Mononuclear cell (primary cell): ENCODE data around the gene TRPV4. TPM values are rescaled to one million over a fixed set of nuclear protein-coding genes. Genes with fewer than 3 reads are reported as not detected.

Experiments used
- H3K27me3 ChIP-seq: 2 replicates; pipeline ENCODE4 v1.6.0; 2011; ENCODE audit warnings: low read length, control low read depth; ENCODE audit not compliant: insufficient read depth
- H3K4me1 ChIP-seq: 2 replicates; pipeline ENCODE4 v1.5.1; 2011; ENCODE audit warnings: mild to moderate bottlenecking, low read length, control low read depth; ENCODE audit not compliant: insufficient read depth
- H3K4me3 ChIP-seq: 2 replicates; pipeline ENCODE4 v1.5.1; 2011; ENCODE audit warnings: mild to moderate bottlenecking, low read length, moderate library complexity
- H3K9me3 ChIP-seq: 2 replicates; pipeline ENCODE4 v1.5.1; 2011; ENCODE audit warnings: low read depth, mild to moderate bottlenecking, control low read depth, low read length
- total RNA-seq: library from RNA; depleted of rRNA; stranded (reverse); fragments of >200 nt; gene quantifications from one replicate; pipeline ENCODE4 v1.2.3, GENCODE V29; 2012

The TRPV4 gene
- total RNA-seq, 1 donor, result 0.31 TPM

DNA sequence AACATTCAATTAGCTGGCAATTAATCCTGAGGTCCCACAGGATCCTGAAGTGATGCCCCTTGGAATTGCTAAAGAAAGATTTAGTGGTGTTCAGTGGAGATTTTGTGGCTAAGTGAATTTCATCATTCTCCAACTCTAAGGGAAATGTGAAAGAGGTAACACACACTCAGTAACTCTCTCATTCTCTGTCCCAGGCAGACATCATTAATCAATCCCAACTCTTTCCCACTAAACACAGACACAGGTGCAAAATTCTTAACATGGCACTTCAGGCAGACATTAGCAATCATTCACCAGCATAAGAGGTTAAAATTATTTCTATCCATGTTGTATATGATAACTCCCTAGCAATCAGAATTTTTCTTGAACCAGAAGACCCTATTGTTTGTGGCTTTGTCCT is 40.2 kb downstream of the TRPV4 start:
- Histone ChIP-seq H3K4me1 (peaks cover 3% of the 10 kb centered on the region), H3K27me3 (no peaks in the 10 kb centered on the region), H3K9me3 (no peaks in the 10 kb centered on the region), H3K4me3 (no peak overlapping the region)

DNA sequence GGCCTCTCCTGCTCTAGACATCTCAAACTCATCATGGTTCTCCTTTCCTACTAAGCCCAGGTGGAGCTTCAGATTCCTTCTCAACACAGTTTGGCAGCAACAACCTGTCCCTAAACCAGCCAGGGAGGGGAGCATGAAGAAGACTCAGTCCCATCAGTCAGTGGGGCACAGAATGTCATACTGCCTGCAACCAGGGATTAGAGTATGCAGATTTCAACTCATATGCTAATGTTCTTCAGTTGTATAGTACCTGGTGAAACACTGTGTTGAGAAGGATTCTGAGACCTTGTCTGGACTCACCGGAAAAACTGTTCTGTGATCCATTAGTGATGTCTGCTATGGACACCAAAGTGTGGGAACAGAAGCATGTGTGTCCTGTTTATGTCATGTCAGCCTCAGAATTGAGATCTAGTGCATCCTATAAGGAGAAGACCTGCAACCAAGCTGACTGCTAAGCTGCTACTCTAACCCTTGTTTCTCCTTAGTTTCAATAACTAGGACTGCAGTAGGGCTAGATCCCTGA is 43.6 kb downstream of the TRPV4 start:
- Histone ChIP-seq H3K4me3 (no peak overlapping the region), H3K4me1 (no peaks in the 10 kb centered on the region), H3K9me3 (no peaks in the 10 kb centered on the region), H3K27me3 (no peaks in the 10 kb centered on the region)

DNA sequence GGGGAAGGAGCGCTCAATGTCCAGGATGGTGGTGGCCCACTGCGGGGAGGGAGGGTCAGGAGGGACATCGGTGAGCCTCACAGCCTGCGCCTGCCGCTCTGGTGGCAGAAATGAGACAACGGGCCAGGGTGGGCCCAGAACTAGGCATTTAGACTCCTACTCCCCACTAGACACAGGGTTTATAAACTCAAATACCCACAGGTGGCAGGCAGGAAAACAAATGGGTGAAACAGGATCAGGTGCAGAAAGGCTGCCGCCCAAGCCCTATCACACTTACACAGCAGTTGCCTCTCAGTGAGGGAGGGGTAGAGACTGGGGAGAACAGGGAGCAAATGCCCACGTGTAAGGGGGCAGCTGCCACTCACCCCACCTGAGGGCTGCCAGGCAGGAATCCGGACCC is 46.4 kb downstream of the TRPV4 start:
- Histone ChIP-seq H3K9me3 (no peaks in the 10 kb centered on the region), H3K27me3 (no peaks in the 10 kb centered on the region), H3K4me1 (no peaks in the 10 kb centered on the region), H3K4me3 (no peak overlapping the region)

DNA sequence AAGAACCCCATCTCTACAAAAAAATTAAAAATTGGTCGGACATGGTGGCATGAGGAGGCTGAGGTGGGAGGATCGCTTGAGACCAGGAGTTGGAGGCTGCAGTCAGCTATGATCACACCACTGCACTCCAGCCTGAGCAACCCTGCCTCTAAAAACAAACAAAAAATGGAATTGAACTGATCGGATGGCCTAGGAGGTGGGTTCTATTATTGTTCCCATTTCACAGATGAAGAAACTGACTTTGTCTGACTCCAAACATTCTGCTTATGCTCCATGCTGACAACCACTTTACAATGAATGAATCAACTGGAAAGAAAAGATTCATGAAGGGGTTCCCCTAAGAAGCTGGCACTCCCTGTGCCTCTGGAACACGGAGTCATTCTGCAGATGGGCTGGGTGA is 47.3 kb downstream of the TRPV4 start:
- H3K27me3 ChIP-seq, result no peaks in the 10 kb centered on the region
- H3K9me3 ChIP-seq, result no peaks in the 10 kb centered on the region
- no peaks in the 10 kb centered on the region for H3K4me1 ChIP-seq
- no peak overlapping the region for H3K4me3 ChIP-seq

DNA sequence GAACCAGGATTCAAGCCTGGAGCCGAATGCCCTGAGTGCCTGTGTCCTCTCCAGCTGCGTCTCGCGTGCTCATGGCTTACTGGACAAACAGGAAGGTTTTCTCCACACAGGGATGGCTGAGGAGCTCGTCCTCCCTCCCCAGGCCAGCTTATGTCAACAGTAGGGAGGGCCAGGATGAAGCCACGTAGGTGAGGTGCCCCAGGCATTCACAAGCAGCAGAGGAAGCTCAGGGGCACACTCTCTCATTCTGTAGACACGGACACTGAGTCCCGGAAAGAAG is 49.3 kb downstream of the TRPV4 start:
- no peak overlapping the region for H3K4me3 ChIP-seq
- no peaks in the 10 kb centered on the region for H3K4me1 ChIP-seq
- H3K9me3 ChIP-seq, result no peaks in the 10 kb centered on the region
- H3K27me3 ChIP-seq, result no peaks in the 10 kb centered on the region

DNA sequence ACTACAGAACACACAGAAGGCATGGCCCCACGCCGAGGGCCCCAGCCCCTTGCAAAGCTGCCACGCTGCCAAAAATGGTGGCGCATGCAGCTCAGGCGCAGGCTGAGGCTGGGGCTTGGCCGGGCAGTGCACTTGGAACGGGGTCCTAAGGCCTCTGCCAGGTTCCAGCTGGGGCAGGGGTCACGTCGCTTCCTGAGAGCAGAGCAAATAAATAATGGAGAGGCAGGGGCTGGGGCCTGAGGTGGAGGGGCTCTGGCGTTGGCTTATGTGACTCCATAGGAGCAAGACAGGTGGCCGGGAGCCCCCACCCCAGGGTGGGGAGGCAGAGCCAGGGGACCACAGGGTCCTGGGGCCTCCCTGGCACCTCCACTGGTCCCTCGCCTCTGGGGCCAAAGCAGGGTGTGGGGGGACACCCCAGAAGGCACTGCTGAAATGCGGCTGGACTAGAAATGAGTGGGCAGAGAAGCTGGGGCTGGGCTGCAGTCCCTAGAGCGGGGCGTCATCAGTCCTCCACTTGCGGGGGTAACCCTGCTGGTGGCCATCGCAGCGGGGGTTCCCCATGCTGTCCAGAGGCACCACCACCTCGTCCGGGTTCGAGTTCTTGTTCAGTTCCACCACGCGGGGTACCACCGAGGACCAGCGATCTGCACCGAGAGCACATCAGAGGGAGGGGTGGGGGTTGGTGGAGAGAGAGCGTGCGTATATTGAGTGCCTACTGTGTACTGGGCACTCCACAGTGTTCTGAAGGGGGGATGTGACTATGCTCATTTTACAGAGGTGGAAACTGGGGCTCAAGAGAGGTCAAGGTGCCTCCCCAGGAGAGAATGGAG is 49.8 kb downstream of the TRPV4 start:
- Histone ChIP-seq H3K4me3 (no peak overlapping the region), H3K27me3 (no peaks in the 10 kb centered on the region), H3K9me3 (no peaks in the 10 kb centered on the region), H3K4me1 (no peaks in the 10 kb centered on the region)

DNA sequence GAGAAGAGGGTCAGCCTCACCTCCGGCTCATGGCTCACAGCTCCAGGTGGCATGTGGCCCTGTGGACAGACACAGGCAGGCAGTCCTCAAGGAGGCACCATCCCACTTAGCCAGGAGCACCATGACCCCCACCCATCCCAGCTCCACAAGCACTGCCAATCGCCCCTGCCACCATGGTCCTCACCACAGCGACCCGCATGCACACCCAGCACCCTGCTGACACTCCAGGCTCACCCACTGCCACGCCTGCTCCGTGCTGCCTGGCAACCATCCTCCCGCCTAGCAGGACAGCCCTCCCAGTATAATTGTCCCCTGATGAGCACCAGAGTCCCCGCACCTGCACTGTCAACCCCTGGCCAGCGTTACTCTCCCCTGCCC is 50.9 kb downstream of the TRPV4 start:
- H3K27me3 ChIP-seq, result no peaks in the 10 kb centered on the region
- no peaks in the 10 kb centered on the region for H3K9me3 ChIP-seq
- H3K4me1 ChIP-seq, result no peaks in the 10 kb centered on the region
- H3K4me3 ChIP-seq, result no peak overlapping the region

DNA sequence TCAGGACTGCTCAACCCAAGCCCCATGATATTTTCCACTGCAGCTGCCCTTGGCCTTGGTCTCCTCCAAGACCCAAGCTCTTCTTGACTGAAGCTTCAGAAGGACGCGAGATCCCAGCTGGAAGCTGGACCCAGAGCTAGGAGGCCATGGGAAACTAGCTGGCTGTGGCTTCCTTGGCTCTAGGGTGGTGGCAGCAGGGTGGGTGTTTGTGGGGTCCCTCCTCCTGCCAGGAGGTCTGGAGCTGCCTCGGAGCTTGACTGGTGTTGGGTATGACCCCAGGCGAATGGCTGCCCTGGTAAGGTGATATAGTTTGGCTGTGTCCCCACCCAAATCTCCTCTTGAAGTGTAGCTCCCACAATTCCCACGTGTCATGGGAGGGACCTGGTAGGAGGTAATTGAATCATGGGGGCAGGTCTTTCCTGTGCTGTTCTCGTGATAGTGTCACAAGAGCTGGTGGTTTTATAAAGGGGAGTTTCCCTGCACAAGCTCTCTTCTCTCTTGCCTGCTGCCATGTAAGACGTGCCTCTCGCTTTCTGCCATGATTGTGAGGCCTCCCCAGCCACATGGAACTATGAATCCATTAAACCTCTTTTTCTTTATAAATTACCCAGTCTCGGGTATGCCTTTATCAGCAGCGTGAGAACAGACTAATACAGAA is 51.4 kb downstream of the TRPV4 start:
- no peak overlapping the region for H3K4me3 ChIP-seq
- no peaks in the 10 kb centered on the region for H3K27me3 ChIP-seq
- H3K9me3 ChIP-seq, result no peaks in the 10 kb centered on the region
- H3K4me1 ChIP-seq, result no peaks in the 10 kb centered on the region

DNA sequence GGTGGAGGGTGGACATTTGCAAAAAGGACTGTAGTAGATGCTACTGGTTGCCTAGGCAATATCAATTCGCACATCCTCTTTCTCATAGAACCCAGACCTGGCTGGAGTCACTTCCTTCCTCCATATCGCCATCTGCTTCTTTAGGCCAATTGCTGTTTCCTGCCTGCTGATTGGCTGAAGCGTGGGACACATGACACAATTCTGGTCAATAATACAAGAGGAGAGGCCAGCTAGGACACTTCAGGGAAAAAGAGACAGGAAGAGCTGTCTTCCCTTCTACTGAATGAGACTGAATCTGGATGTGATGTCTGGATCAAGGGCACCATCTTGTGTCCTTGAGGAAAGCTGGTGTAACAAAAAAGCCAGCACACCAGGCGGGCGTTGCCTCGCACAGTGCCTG is 53.8 kb downstream of the TRPV4 start:
- H3K4me3 ChIP-seq, result no peak overlapping the region
- H3K27me3 ChIP-seq, result no peaks in the 10 kb centered on the region
- H3K9me3 ChIP-seq, result no peaks in the 10 kb centered on the region
- H3K4me1 ChIP-seq, result no peaks in the 10 kb centered on the region

DNA sequence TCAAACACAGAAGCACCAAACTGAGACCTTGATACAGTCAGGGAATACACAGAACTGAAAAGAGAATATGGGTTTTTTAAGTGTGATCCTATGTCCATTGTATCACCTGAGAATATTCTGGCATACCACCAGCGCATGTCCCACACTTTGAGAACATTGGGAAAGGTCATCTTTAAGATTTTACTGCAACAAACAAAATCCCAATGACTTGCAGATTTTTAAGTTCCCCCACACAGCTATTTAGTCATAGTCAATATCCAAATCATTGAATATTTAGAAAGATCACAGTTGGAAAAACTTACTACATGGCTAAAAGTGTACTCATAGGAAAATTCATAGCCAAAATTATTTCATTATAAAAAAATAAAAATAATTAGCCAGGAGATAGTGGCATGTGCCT is 54.5 kb downstream of the TRPV4 start:
- H3K4me1 ChIP-seq, result no peaks in the 10 kb centered on the region
- H3K4me3 ChIP-seq, result no peak overlapping the region
- no peaks in the 10 kb centered on the region for H3K27me3 ChIP-seq
- H3K9me3 ChIP-seq, result no peaks in the 10 kb centered on the region

DNA sequence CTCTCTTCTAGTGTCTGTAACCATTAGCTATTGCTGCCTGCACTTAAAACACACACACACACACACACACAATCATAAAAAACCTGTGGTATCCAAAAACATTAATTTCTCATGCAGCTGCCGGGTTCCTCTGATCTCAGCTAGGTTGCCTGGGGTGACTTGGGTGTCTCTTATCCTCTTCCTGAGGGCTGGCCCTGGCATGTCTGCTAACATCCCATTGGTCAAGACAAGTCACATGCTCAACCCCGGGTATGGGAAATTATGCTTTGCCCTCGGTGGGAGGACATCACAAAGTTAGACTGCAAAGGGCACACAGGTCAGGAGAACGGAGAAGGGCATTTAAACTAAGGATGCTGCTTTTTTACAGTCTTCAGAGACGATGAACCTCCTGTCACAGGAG is 55.7 kb downstream of the TRPV4 start:
- Histone ChIP-seq H3K4me3 (no peak overlapping the region), H3K27me3 (no peaks in the 10 kb centered on the region), H3K4me1 (no peaks in the 10 kb centered on the region), H3K9me3 (no peaks in the 10 kb centered on the region)

DNA sequence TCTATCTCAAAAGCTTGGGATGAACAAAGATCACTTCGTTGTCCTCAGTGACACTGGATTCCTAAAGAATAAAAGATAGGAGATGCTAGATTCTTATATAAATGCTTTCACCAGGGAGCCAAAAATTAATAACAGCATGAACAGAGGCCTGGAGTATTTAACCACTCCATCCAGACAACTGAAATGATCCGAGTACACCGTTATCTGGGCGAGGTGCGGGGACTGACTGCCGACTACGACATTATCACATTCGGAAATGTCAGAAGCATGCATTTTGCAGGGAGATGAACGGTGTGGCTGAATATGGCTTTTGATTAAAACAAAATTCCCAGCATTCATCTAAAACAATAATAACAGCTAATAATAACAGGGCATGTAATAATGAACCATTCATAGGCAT is 56.6 kb downstream of the TRPV4 start:
- no peaks in the 10 kb centered on the region for H3K27me3 ChIP-seq
- H3K4me3 ChIP-seq, result no peak overlapping the region
- H3K9me3 ChIP-seq, result no peaks in the 10 kb centered on the region
- no peaks in the 10 kb centered on the region for H3K4me1 ChIP-seq

DNA sequence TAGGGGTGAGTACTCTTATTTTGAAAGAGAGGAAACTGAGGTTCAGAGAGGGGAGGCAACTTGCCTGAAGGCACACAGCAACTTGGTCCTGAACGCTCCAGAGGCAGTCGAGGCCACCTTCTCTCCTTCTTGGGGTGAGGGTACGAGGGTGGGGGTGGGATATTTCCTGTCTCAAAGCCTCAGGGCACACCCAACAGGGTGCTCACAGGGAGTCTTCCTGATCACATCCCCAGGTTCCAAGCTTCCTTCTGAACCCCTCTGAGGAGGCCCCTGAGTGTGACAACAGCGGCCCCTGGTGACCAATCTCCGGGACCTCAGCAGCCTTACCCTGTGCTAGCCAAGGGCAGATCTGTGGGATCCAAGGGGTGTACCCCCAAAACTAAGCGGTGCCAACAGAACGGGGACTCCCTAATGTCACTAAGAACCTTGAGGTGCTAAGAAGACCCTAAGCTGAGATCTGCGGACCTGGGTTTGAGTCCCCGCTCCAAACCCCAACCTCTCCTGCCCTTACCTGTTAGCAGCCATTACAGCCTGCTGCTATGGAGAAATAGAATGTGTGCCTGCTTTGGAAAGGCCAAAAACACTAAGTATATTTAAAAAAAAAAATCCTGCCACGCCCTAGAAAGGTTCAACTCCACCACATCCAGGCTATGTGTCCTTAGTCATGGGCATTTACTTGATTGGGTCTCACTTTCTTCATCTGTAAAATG is 57.9 kb downstream of the TRPV4 start:
- no peak overlapping the region for H3K4me3 ChIP-seq
- H3K4me1 ChIP-seq, result no peaks in the 10 kb centered on the region
- H3K27me3 ChIP-seq, result no peaks in the 10 kb centered on the region
- no peaks in the 10 kb centered on the region for H3K9me3 ChIP-seq

DNA sequence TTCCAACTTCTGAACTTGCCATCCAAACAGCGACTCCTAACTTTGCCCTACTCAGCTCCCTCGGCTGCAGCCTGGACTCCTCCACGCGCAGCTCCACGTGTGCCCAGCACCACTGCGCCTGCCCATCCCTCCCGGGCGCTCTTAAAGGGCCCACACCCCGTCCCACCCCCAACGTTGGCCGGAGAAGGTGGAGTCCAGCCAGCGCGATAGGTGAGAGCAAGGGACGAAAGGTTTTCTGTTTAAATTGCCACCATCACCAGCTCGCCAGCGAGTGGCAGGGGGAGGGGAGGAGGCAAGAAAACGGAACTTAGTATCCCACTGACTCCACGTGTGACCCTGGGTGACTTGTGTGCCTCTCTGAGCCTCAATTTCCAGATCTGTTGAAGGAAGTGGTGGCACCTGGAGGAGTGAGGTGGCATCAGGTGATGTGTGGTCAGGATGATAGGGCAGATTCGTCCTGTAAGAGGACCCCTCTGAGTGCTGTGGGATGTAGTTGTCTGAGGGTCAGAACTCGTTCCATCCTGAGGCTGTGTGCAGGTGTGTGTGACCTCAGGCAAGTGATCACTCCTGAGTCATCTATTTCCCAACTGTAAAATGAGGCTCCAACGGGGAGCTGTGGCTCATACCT is 59.7 kb downstream of the TRPV4 start:
- Histone ChIP-seq H3K4me1 (no peaks in the 10 kb centered on the region), H3K4me3 (no peak overlapping the region), H3K27me3 (no peaks in the 10 kb centered on the region), H3K9me3 (no peaks in the 10 kb centered on the region)

DNA sequence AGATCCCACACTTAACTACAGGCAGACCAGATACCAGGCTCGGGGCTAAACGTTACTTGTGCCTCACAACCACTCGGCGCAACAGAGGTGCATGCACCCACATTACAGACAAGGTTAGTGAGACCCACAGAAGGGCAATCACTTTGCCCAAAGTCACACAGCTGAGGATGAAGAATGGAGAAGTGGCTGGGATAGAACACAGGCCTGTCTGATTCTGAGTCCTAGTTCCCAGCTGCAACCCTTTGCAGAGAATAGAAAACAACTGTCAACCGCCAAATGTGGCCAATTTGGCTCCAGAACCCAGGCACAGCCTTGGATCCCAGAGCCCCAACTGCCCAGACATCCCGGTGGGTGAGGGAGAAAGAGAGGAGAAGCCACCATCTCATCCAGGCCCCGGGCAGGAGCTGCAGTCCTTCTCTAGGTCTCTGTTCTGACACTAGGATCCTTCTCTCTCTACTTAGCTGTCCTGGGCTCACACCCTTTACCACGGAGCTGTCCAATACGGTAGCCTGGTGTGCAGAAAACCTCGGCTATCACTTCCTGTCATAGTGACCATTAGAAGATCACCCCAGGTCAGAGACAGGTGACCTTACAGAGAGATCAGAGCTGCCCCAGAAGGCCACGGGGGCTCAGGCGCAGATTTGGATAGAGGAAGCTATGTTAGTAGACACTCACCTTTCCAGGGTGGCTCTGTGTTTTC is 60.4 kb downstream of the TRPV4 start:
- no peak overlapping the region for H3K4me3 ChIP-seq
- H3K4me1 ChIP-seq, result no peaks in the 10 kb centered on the region
- no peaks in the 10 kb centered on the region for H3K9me3 ChIP-seq
- H3K27me3 ChIP-seq, result no peaks in the 10 kb centered on the region
